Measurements from ENCODE around the gene TFDP1. TPM values are rescaled to one million over a fixed set of nuclear protein-coding genes. Genes with fewer than 3 reads are reported as not detected.

The TFDP1 gene
- total RNA-seq, 1 experiment from 2014 or later = 31.4 TPM

GRCh38 chr13:113646921-113647340, 62.4 kb downstream of the TFDP1 start:
- no peak overlapping the region for H3K27ac Mint-ChIP-seq (ENCODE audit: unreplicated experiment)
- no peaks in the 10 kb centered on the region for H3K27me3 Mint-ChIP-seq (ENCODE audit: unreplicated experiment)
- H3K9me3 Mint-ChIP-seq (ENCODE audit: low read depth, unreplicated experiment) = peaks cover 8% of the 10 kb centered on the region
- CTCF ChIA-PET = no interaction called here
- H3K4me1 Mint-ChIP-seq (ENCODE audit: low read depth, unreplicated experiment) = no peaks in the 10 kb centered on the region
- BruUV-seq (replicated peaks) = no TSS peak
- intact Hi-C loops (cut with micrococcal nuclease; ENCODE audit: unreplicated experiment) = no loop called here
- DNase-seq = no peak
- no peak overlapping the region for H3K4me3 Mint-ChIP-seq (ENCODE audit: low read depth, unreplicated experiment)
- no peak for TF ChIP-seq CTCF (IDR thresholded peaks at IDR 0.05; ENCODE audit: unreplicated experiment)
- no peaks in the 10 kb centered on the region for H3K36me3 Mint-ChIP-seq (ENCODE audit: insufficient read depth, unreplicated experiment)

- Mint-ChIP-seq H3K4me3 (ENCODE audit: low read depth, unreplicated experiment) (no peak overlapping the region), H3K27me3 (ENCODE audit: unreplicated experiment) (no peaks in the 10 kb centered on the region), H3K4me1 (ENCODE audit: low read depth, unreplicated experiment) (no peaks in the 10 kb centered on the region), H3K36me3 (ENCODE audit: insufficient read depth, unreplicated experiment) (no peaks in the 10 kb centered on the region), H3K9me3 (ENCODE audit: low read depth, unreplicated experiment) (peaks cover 5% of the 10 kb centered on the region), H3K27ac (ENCODE audit: unreplicated experiment) (no peak overlapping the region)
- CTCF ChIA-PET = no interaction called here
- BruUV-seq (replicated peaks) = no TSS peak
- TF ChIP-seq CTCF (IDR thresholded peaks at IDR 0.05; ENCODE audit: unreplicated experiment) = no peak
- DNase-seq = peak; percentile 51
- intact Hi-C loops (cut with micrococcal nuclease; ENCODE audit: unreplicated experiment) = no loop called here
Observed at GRCh38 chr13:113647351-113648215, 63.0 kb downstream of the TFDP1 start.

- Mint-ChIP-seq H3K36me3 (ENCODE audit: insufficient read depth, unreplicated experiment) (no peaks in the 10 kb centered on the region), H3K27ac (ENCODE audit: unreplicated experiment) (no peak overlapping the region), H3K4me3 (ENCODE audit: low read depth, unreplicated experiment) (no peak overlapping the region), H3K27me3 (ENCODE audit: unreplicated experiment) (no peaks in the 10 kb centered on the region), H3K9me3 (ENCODE audit: low read depth, unreplicated experiment) (peaks cover 4% of the 10 kb centered on the region), H3K4me1 (ENCODE audit: low read depth, unreplicated experiment) (no peaks in the 10 kb centered on the region)
- no peak for TF ChIP-seq CTCF (IDR thresholded peaks at IDR 0.05; ENCODE audit: unreplicated experiment)
- no peak for DNase-seq
- intact Hi-C loops (cut with micrococcal nuclease; ENCODE audit: unreplicated experiment) = no loop called here
- no TSS peak for BruUV-seq (replicated peaks)
- CTCF ChIA-PET = no interaction called here
Observed at GRCh38 chr13:113648216-113648610, 63.7 kb downstream of the TFDP1 start.

GRCh38 chr13:113649212-113649611, 64.7 kb downstream of the TFDP1 start:
- no peak for TF ChIP-seq CTCF (IDR thresholded peaks at IDR 0.05; ENCODE audit: unreplicated experiment)
- Mint-ChIP-seq H3K36me3 (ENCODE audit: insufficient read depth, unreplicated experiment) (no peaks in the 10 kb centered on the region), H3K27me3 (ENCODE audit: unreplicated experiment) (no peaks in the 10 kb centered on the region), H3K27ac (ENCODE audit: unreplicated experiment) (no peak overlapping the region), H3K4me3 (ENCODE audit: low read depth, unreplicated experiment) (no peak overlapping the region), H3K4me1 (ENCODE audit: low read depth, unreplicated experiment) (no peaks in the 10 kb centered on the region), H3K9me3 (ENCODE audit: low read depth, unreplicated experiment) (peaks cover 4% of the 10 kb centered on the region)
- DNase-seq = no peak
- no TSS peak for BruUV-seq (replicated peaks)
- intact Hi-C loops (cut with micrococcal nuclease; ENCODE audit: unreplicated experiment) = no loop called here
- CTCF ChIA-PET = no interaction called here

All from Calu3 (cell line).